Endodermal cell (in vitro differentiated cells): Measurements from ENCODE around the gene FANCE. TPM values are rescaled to one million over a fixed set of nuclear protein-coding genes. Genes with fewer than 3 reads are reported as not detected.

Experiments
- DNase-seq: peaks from one replicate; pipeline ENCODE4 v3.0.0-alpha.2; 2017
- H3K27ac ChIP-seq: 2 replicates; pipeline ENCODE4 v1.5.1; 2013; ENCODE audit warnings: mild to moderate bottlenecking, low read depth, low read length, moderate library complexity
- H3K27me3 ChIP-seq: 2 replicates; pipeline ENCODE4 v1.6.1; 2013; ENCODE audit warnings: mild to moderate bottlenecking, low read length, moderate library complexity; ENCODE audit not compliant: insufficient read depth, control insufficient read depth, poor library complexity, severe bottlenecking
- H3K36me3 ChIP-seq: 2 replicates; pipeline ENCODE4 v1.7.0; 2013; ENCODE audit warnings: mild to moderate bottlenecking, low read length, moderate library complexity; ENCODE audit not compliant: control insufficient read depth, insufficient read depth
- H3K4me1 ChIP-seq: one replicate; pipeline ENCODE4 v1.7.0; 2013; ENCODE audit warnings: low read length; ENCODE audit not compliant: control insufficient read depth, insufficient read depth
- H3K4me3 ChIP-seq: 2 replicates; pipeline ENCODE4 v1.5.1; 2013; ENCODE audit warnings: mild to moderate bottlenecking, low read length, moderate library complexity
- H3K9ac ChIP-seq: 2 replicates; pipeline ENCODE4 v1.6.1; 2013; ENCODE audit warnings: mild to moderate bottlenecking, low read length, moderate library complexity; ENCODE audit not compliant: poor library complexity, severe bottlenecking; ENCODE audit errors: extremely low read depth
- H3K9me3 ChIP-seq: 2 replicates; pipeline ENCODE4 v1.6.1; 2013; ENCODE audit warnings: mild to moderate bottlenecking, low read length, moderate library complexity; ENCODE audit not compliant: control insufficient read depth
- H3K27ac Mint-ChIP-seq: 2 replicates; pipeline ENCODE4 v1.8.0; 2020; ENCODE audit warnings: mixed read lengths
- H3K27me3 Mint-ChIP-seq: 2 replicates; pipeline ENCODE4 v1.8.0; 2021; ENCODE audit warnings: mild to moderate bottlenecking, mixed read lengths; ENCODE audit not compliant: insufficient read depth
- H3K36me3 Mint-ChIP-seq: 2 replicates; pipeline ENCODE4 v1.8.0; 2020; ENCODE audit warnings: low read depth, mixed read lengths
- H3K4me1 Mint-ChIP-seq: 2 replicates; pipeline ENCODE4 v1.8.0; 2020; ENCODE audit warnings: mixed read lengths
- H3K4me3 Mint-ChIP-seq: 2 replicates; pipeline ENCODE4 v1.8.0; 2020; ENCODE audit warnings: mild to moderate bottlenecking, moderate library complexity, mixed read lengths
- H3K9me3 Mint-ChIP-seq: 2 replicates; pipeline ENCODE4 v1.8.0; 2020; ENCODE audit warnings: mild to moderate bottlenecking, mixed read lengths
- CTCF ChIP-seq: fragments of 200-600 bp; sonication (generic); conservative IDR thresholded peaks from 2 replicates; pipeline ENCODE4 v1.5.0; 2021; ENCODE audit warnings: antibody characterized with exemption, mild to moderate bottlenecking
- WGBS, 2 experiments: methylation state at CpG; one replicate each; pipeline versions ENCODE4 v1.1.5 to v1.1.7; 2013; ENCODE audit warnings: missing lambda C conversion rate in 2 of 2, mixed read lengths in 1 of 2; ENCODE audit not compliant: insufficient coverage in 1 of 2, insufficient read length in 1 of 2; 5-methylcytosine and 5-hydroxymethylcytosine counted together
- total RNA-seq, 2 donors: library from RNA; stranded (reverse); fragmentation: NEBNext Ultra II Directional in 1 of 2; extraction: Animal tissue kit (Norgen Biotek cat#: 25700) in 1 of 2; gene quantifications; 2 replicates in 1 of 2; 3 replicates in 1 of 2; pipeline ENCODE4 v1.2.1, GENCODE V29; 2021

The FANCE gene
- total RNA-seq, 2 donors from 2014 or later = 13.5 to 16.4 TPM

GRCh38 chr6:35461270-35461669 lies 9.1 kb downstream of the FANCE start:
- Mint-ChIP-seq H3K36me3 (peaks cover 48% of the 10 kb centered on the region), H3K9me3 (no peaks in the 10 kb centered on the region), H3K4me1 (peaks cover 7% of the 10 kb centered on the region), H3K4me3 (no peak overlapping the region), H3K27ac (no peak overlapping the region), H3K27me3 (no peaks in the 10 kb centered on the region)
- Histone ChIP-seq H3K27ac (no peak overlapping the region), H3K9ac (no peak overlapping the region), H3K9me3 (no peaks in the 10 kb centered on the region), H3K4me1 (no peaks in the 10 kb centered on the region), H3K4me3 (no peak overlapping the region), H3K36me3 (peaks cover 36% of the 10 kb centered on the region), H3K27me3 (no peaks in the 10 kb centered on the region)
- TF ChIP-seq CTCF = no peak
- WGBS, 2 experiments = 79 to 90% methylated on average over 2 to 3 of the region's 3 CpGs
- no peak for DNase-seq

GRCh38 chr6:35463292-35463691 lies 11.2 kb downstream of the FANCE start:
- Histone ChIP-seq H3K9ac (no peak overlapping the region), H3K4me1 (no peaks in the 10 kb centered on the region), H3K27ac (no peak overlapping the region), H3K9me3 (no peaks in the 10 kb centered on the region), H3K27me3 (no peaks in the 10 kb centered on the region), H3K4me3 (no peak overlapping the region), H3K36me3 (peaks cover 41% of the 10 kb centered on the region)
- Mint-ChIP-seq H3K9me3 (no peaks in the 10 kb centered on the region), H3K4me3 (no peak overlapping the region), H3K27ac (no peak overlapping the region), H3K36me3 (peaks cover 54% of the 10 kb centered on the region), H3K27me3 (no peaks in the 10 kb centered on the region), H3K4me1 (peaks cover under 1% of the 10 kb centered on the region)
- no peak for TF ChIP-seq CTCF
- 94 to 100% methylated on average over 2 to 4 of the region's 4 CpGs for WGBS, 2 experiments
- no peak for DNase-seq

GRCh38 chr6:35465646-35466045 lies 13.5 kb downstream of the FANCE start:
- DNase-seq = no peak
- Mint-ChIP-seq H3K4me1 (peaks cover 13% of the 10 kb centered on the region), H3K27ac (no peak overlapping the region), H3K4me3 (no peak overlapping the region), H3K9me3 (no peaks in the 10 kb centered on the region), H3K36me3 (peaks cover 60% of the 10 kb centered on the region), H3K27me3 (no peaks in the 10 kb centered on the region)
- no peak for TF ChIP-seq CTCF
- Histone ChIP-seq H3K9ac (no peak overlapping the region), H3K27ac (no peak overlapping the region), H3K4me1 (peaks cover 3% of the 10 kb centered on the region), H3K27me3 (no peaks in the 10 kb centered on the region), H3K36me3 (peaks cover 51% of the 10 kb centered on the region), H3K4me3 (no peak overlapping the region), H3K9me3 (no peaks in the 10 kb centered on the region)
- WGBS, 2 experiments = 95 to 100% methylated on average over 1 of the region's 1 CpG
